Measurements from ENCODE around the gene ADAMTS14. TPM values are rescaled to one million over a fixed set of nuclear protein-coding genes. Genes with fewer than 3 reads are reported as not detected.

The ADAMTS14 gene
- polyA plus RNA-seq, 1 donor (not counting 4 experiments of a cell fraction or from before 2014, with no cell fraction given): 0.09 TPM

- peaks cover 1% of the 10 kb centered on the region for H3K9me3 ChIP-seq (ENCODE audit: control insufficient read depth, low read depth, low read length)
- no peak overlapping the region for H2AFZ ChIP-seq (ENCODE audit: control insufficient read depth, low read length)
- DNase-seq (ENCODE audit: low read depth, low spot score) (peak; percentile 89), FAIRE-seq (peak; percentile 100)
- H3K4me2 ChIP-seq (ENCODE audit: control insufficient read depth, extremely low read depth, insufficient read depth, low read depth, low read length): peak overlapping the region; percentile 15
- peak overlapping the region; percentile 59 for H3K27ac ChIP-seq (ENCODE audit: control insufficient read depth, insufficient read depth, low read length)
- peak overlapping the region; percentile 40 for H3K9ac ChIP-seq (ENCODE audit: control insufficient read depth, extremely low read depth, insufficient read depth, low read length)
- H3K79me2 ChIP-seq (ENCODE audit: control insufficient read depth, insufficient read depth, low read length): no peaks in the 10 kb centered on the region
- peaks cover 33% of the 10 kb centered on the region for H3K4me1 ChIP-seq (ENCODE audit: control insufficient read depth, extremely low read depth, insufficient read depth, low read length)
- no peak overlapping the region for H3K4me3 ChIP-seq (ENCODE audit: control insufficient read depth in 2 of 3, extremely low read depth in 1 of 3, insufficient read depth in 2 of 3, low read depth in 1 of 3, low read length in 3 of 3)
- H3K27me3 ChIP-seq (ENCODE audit: control insufficient read depth, extremely low read depth, insufficient read depth, low read length): peaks cover 1% of the 10 kb centered on the region
- TF ChIP-seq CTCF (optimal IDR thresholded peaks at IDR 0.05 in 1 of 3, IDR thresholded peaks at IDR 0.05 in 1 of 3, conservative IDR thresholded peaks at IDR 0.05 in 1 of 3; ENCODE audit: extremely low read depth in 1 of 3, insufficient read depth in 2 of 3, low read length in 3 of 3) (no peak), EZH2 (IDR thresholded peaks at IDR 0.05; ENCODE audit: low read length) (no peak)
- no peaks in the 10 kb centered on the region for H4K20me1 ChIP-seq (ENCODE audit: control insufficient read depth, extremely low read depth, insufficient read depth, low read length)
- no peaks in the 10 kb centered on the region for H3K36me3 ChIP-seq (ENCODE audit: control insufficient read depth in 2 of 2, extremely low read depth in 1 of 2, insufficient read depth in 2 of 2, low read length in 2 of 2)
- dilution Hi-C loops (cut with MboI; ENCODE audit: extremely low pct_ligation_motif_present, low sequenced_read_pairs): no loop called here
- peaks cover 2% of the 10 kb centered on the region for H3K9me1 ChIP-seq (ENCODE audit: control insufficient read depth, extremely low read depth, insufficient read depth, low read length)
These were observed 15.8 kb upstream of the ADAMTS14 start for GRCh38 chr10:70656489-70656888.

GRCh38 chr10:70657041-70657440 lies 15.3 kb upstream of the ADAMTS14 start:
- dilution Hi-C loops (cut with MboI; ENCODE audit: extremely low pct_ligation_motif_present, low sequenced_read_pairs): no loop called here
- Histone ChIP-seq H3K9me1 (ENCODE audit: control insufficient read depth, extremely low read depth, insufficient read depth, low read length) (peaks cover 2% of the 10 kb centered on the region), H3K27ac (ENCODE audit: control insufficient read depth, insufficient read depth, low read length) (peak overlapping the region; percentile 58), H3K27me3 (ENCODE audit: control insufficient read depth, extremely low read depth, insufficient read depth, low read length) (peaks cover 7% of the 10 kb centered on the region), H2AFZ (ENCODE audit: control insufficient read depth, low read length) (no peak overlapping the region), H3K4me3 (ENCODE audit: control insufficient read depth in 2 of 3, extremely low read depth in 1 of 3, insufficient read depth in 2 of 3, low read depth in 1 of 3, low read length in 3 of 3) (no peak overlapping the region), H3K9ac (ENCODE audit: control insufficient read depth, extremely low read depth, insufficient read depth, low read length) (peak overlapping the region; percentile 40), H3K4me1 (ENCODE audit: control insufficient read depth, extremely low read depth, insufficient read depth, low read length) (peaks cover 30% of the 10 kb centered on the region), H3K4me2 (ENCODE audit: control insufficient read depth, extremely low read depth, insufficient read depth, low read depth, low read length) (peak overlapping the region; percentile 13), H3K79me2 (ENCODE audit: control insufficient read depth, insufficient read depth, low read length) (no peaks in the 10 kb centered on the region), H4K20me1 (ENCODE audit: control insufficient read depth, extremely low read depth, insufficient read depth, low read length) (no peaks in the 10 kb centered on the region), H3K9me3 (ENCODE audit: control insufficient read depth, low read depth, low read length) (peaks cover 1% of the 10 kb centered on the region), H3K36me3 (ENCODE audit: control insufficient read depth in 2 of 2, extremely low read depth in 1 of 2, insufficient read depth in 2 of 2, low read length in 2 of 2) (no peaks in the 10 kb centered on the region)
- TF ChIP-seq EZH2 (IDR thresholded peaks at IDR 0.05; ENCODE audit: low read length) (no peak), CTCF (optimal IDR thresholded peaks at IDR 0.05 in 1 of 3, IDR thresholded peaks at IDR 0.05 in 1 of 3, conservative IDR thresholded peaks at IDR 0.05 in 1 of 3; ENCODE audit: extremely low read depth in 1 of 3, insufficient read depth in 2 of 3, low read length in 3 of 3) (no peak)
- FAIRE-seq (no peak), DNase-seq (ENCODE audit: low read depth, low spot score) (no peak)
